ENCODE results near the gene CTDSPL.

- no peak for TF ChIP-seq CTCF (tag by site-specific recombination; IDR thresholded peaks at IDR 0.05)
- TF ChIP-seq HIC1 (tag by site-specific recombination; IDR thresholded peaks at IDR 0.05): no peak
- TF ChIP-seq ZBTB1 (tag by site-specific recombination; IDR thresholded peaks at IDR 0.05): no peak
- no peak for TF ChIP-seq EGR2 (tag by site-specific recombination; IDR thresholded peaks at IDR 0.05; ENCODE audit: low read depth)
- no peak for TF ChIP-seq REST (tag by site-specific recombination; IDR thresholded peaks at IDR 0.05)
- TF ChIP-seq SP2 (tag by site-specific recombination; IDR thresholded peaks at IDR 0.05): no peak
Observed at GRCh38 chr3:37935756-37936666, 74.3 kb downstream of the CTDSPL start.
